IPS-NIHi7 (cell line): ENCODE results near the gene CASKIN1.

Source experiments
- DNase-seq: peaks from one replicate; pipeline ENCODE4 v3.0.0; 2012; ENCODE audit warnings: mixed read lengths; ENCODE audit errors: extremely low spot score

CASKIN1 gene

GRCh38 chr16:2232094-2232990 lies 35.9 kb upstream of the CASKIN1 start:
- no peak for DNase-seq

DNA sequence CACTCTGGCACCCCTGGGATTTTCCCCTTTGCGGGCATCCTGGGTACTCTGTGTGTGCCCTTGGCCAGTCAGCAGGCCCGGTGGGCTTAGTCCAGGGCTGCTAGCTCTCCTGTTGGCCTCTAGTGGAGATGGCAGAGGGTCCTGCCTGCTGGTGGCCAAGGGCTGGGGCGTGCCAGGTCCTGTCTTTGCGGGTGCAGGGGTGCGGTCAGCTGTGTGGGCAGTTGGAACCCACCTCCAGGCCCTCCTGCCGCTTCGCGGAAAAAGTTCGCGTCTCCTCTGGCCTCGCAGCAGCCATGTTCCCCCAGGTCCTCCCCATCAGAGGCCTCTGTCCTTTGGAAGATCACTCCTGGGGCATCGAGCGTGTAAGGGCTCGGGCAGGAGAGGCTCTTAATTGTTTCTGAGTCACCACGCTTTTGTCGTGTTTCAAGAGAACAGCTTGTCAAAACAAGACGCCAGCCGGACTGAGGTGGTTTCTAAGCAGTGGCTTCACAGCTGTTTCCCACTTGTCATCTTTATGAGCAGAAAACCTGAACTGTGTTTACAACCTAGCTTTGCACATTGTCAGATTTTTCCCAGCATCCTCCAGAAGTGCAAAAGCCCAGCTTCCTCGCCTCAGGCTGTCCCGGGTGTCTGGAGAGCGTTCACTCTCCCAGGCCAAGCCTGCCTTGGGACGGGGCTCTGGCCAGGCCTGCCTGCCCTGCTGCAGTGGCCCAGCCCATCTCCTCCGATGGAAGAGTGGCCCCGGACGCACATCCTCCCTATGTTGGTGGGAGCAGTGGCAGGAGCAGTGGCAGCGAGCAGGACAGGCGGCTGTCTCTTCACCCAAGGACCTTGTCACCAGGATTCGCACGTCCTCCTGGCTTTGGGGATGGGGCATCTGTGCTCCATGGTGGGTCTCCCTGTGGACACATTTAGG lies 34.9 kb upstream of the CASKIN1 start:
- no peak for DNase-seq

DNA sequence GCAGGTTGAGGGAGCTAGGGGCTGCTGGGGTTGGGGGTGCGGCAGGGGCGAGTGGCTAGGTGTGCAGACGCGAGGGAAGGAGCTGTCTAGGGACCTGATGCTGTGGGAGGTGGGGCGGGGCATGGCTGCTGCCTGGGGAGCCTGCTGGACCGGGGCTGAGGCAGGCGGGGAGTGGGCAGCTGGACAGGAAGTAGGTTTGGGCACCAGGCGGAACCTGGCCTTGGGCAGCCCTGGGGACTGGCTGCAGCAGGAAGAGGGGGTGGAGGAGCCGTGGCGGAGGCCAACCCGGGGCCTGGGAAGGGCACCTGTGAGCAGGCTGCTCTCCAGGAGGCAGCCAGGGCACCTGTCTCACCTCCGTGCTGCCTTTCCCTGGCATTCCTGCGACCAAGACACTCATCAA lies 34.0 kb upstream of the CASKIN1 start:
- no peak for DNase-seq

DNA sequence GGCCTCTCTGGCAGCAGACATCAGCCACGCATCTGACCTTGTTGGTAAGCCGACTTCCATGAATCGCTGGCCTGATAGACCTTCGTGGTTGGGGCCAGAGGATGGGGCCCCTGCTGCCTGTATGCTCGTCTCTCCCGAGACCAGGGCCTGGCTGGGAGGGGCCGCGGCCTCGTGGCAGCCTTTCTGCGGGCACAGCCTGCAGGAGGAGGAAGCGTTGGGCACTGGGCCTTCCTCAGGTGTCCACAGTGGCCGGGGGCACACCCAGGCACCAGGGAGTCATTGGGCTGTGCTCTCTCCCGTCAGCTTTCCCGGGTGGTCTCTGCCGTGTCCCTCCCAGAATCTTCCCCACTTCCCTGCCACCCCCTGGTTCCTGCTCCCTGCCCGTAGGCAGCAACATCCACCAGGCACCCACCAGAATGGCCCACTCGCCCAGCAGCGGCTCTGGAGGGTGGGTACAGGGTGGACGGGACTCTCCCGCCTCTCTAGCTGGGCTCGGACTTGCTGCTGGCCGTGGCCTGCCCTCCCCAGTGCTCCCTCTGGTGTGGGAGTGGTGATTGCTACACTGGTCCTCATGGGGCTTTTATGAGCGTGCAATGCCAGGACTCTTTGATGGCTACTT lies 33.3 kb upstream of the CASKIN1 start:
- DNase-seq = no peak

DNA sequence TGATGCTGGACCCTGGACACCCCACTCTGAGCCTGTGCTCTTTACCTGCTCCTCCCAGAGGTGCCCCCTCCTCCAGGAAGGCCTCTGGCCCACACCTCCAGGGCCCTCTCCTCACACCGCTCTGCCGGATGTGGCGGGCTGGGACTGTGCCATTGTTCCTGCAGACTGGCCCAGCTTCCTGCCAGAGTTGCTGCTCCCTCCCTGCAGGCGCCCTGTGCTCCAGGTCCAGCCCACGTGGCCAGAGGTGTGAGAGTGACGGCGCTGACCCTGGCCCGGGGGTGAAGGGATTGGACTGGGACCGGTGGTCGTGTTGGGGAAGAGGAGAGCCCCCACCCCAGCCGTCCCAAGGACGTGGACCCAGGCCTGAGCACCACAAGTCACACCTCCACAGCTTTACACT lies 32.7 kb upstream of the CASKIN1 start:
- DNase-seq = no peak

DNA sequence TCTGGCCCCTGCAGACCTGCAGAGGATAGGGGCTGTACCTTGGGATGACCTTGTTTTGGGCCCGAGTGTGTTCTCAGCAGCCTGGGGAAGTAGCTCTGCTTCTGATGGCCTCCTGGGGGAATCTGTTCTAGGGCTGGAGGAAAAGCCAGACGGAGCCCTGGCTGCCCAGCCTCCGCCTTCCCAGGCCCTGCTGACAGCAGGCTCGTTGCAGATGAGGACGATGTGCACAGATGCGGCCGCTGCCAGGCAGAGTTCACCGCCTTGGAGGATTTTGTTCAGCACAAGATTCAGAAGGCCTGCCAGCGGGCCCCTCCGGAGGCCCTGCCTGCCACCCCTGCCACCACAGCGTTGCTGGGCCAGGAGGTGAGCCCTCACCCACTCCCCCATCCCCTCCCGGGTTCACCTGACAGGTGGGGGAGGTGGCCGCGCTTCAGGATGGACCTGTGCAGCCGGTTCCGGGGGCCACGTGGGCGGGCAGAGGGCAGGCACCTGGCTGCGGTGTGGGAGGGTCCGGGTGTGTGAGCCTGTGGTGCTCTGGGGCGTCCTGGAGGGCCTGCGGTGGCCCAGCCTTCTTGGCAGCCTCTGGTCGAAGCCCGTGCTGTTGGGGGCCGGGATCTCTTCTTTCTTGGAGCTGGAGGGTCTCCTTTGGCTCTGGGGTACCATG lies 31.9 kb upstream of the CASKIN1 start:
- DNase-seq = no peak

- no peak for DNase-seq
Observed at GRCh38 chr16:2226918-2227317, 30.5 kb upstream of the CASKIN1 start.

DNA sequence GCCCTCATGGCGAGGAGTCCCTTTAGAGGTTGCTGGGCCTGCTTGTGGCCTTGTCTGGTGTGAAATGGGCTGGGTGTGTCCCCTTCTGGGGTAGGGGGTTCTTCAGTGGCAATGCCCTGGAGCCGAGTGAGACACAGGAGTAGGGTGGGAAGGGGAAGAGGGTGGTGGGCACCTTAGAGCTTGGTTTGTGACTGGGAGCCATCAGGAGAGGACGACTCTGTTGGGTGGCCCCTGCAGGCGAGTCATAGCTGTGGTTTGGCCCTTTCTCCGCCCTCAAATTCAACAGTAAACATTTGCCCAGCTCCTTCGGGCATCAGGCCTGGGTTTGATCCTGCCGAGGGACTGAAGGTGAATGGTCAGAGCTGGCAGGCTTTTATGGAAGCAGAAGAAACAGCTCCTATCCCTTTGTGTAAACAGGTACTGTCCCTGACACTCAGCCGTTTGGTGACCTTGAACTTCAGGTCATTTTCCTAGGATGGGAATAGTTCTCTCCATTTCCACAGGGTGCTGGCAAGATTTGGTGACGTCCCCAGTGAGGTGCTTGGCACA lies 29.9 kb upstream of the CASKIN1 start:
- DNase-seq = no peak

DNA sequence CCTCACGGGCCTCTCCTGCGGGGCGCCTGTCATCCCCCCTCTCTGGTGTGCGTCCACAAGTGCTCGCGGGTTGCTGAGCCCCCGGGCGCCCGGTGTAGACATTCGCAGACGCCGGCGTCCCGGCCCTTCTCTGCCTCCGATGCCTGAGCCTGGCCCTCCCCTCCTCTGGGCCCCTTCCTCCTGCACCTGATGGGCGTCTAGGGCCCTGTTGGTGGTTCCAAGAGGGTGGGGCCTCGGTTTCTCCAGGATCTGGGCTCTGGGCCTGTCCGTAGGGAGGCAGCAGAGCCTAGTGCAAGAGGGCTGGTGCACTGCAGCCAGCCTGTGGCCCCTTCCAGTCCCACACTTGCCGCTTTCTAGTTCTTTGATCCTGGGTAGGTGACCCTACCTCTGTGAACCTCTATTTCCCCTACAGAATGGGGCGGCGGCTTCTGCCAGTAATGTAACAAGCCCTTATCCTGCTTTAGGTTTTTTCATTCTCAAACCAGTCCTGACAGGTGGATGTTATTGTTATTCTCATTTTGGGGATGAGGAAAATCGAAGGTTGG lies 27.6 kb upstream of the CASKIN1 start:
- DNase-seq = peak; percentile 57

DNA sequence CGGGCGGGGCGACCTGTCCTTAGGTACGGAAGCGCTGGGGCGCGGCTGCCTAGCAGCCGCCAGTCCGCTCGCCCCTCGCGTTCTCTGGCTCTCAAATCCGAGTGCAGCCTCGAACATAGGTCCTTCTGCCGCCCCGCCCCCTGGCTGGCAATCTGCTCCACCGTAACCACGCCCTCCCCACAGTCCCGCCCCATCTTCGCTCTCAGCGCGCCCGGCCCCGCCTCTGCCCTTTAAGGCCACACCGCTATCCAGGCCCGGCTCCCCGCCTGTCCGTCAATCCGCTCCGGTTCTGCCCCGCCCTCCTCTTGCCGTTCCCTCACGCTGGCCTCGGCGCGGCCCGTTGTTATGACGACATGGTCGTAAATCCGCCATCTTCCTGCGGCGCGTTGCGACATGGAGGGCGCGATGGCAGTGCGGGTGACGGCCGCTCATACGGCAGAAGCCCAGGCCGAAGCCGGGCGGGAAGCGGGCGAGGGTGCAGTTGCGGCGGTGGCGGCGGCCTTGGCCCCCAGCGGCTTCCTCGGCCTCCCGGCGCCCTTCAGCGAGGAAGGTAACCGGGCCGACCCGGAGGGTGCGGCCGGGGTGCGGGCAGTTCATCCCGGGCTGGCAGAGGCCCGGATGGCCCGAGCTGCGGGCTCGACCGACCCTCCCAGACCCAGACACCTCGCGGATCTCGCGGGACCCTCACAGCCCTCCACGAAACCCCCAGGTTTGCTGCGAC lies 27.0 kb upstream of the CASKIN1 start, which contains the start of gene E4F1:
Gene E4F1, plus strand, starts transcription at position 371 of the 721 bp plus-strand sequence. Its CDS starts 23 bp downstream, at position 394.
- peak; percentile 99 for DNase-seq

DNA sequence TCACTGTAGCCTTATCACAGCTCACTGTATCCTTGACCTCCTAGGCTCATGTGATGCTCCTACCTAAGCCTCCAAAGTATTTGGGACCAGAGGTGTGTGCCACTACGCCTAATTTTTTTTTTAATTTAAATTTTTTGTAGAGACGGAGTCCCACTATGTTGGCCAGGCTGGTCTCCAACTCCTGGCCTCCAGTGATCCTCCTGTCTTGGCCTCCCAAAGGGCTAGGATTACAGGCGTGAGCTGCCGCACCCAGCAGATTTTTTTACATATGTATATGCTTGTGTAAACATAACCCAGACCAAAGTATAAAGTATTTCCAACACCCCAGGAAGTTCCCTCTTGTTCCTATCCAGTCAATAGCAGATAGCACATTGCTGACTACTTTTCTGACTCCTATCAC lies 19.9 kb upstream of the CASKIN1 start:
- DNase-seq = no peak

- no peak for DNase-seq
Observed at GRCh38 chr16:2214719-2214968, 18.2 kb upstream of the CASKIN1 start, which contains the start of gene PGP. TSS of gene PGP (minus strand) at chr16:2214840. CDS start at chr16:2214777, 63 bp downstream.

DNA sequence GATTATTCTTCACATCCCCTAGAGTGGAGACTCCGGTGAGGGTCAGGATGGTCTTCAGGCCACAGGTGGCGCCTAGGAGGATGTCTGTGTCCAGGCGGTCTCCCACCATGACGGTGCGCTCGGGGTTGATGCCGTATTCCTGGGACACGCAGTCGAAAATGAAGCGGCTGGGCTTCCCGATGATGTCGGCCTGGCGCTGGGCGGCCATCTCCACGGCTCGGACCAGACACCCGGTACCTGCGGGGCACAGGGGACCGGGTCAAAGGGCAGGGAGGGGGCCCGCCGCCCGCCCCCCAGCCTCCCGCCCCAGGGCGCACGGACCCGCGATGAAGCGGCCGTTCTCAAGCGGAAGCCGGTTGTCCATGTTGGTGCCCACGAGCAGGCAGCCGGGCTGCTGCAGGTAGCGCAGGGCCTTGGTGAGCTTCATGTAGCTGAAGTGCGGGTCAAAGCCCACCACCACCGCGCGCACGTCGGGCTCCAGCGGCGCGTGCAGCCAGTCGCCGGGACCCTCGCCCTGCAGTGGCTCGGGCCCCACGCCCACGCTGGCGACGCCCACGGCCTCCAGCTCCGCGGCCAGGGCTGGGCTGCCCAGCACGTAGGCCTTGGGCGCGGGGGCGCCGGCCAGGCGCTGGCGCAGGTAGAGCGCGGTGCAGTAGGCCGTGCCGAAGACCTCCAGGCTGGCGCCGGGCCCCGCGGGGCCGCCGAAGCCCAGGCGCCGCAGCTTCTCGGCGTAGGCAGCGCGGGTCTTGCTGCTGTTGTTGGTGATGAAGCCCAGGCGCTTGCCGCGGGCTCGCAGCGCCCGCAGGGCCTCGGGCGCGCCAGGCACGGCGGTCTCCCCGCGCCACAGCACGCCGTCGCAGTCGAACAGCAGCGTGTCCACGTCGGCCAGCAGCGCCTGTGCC lies 17.7 kb upstream of the CASKIN1 start:
- no peak for DNase-seq

DNA sequence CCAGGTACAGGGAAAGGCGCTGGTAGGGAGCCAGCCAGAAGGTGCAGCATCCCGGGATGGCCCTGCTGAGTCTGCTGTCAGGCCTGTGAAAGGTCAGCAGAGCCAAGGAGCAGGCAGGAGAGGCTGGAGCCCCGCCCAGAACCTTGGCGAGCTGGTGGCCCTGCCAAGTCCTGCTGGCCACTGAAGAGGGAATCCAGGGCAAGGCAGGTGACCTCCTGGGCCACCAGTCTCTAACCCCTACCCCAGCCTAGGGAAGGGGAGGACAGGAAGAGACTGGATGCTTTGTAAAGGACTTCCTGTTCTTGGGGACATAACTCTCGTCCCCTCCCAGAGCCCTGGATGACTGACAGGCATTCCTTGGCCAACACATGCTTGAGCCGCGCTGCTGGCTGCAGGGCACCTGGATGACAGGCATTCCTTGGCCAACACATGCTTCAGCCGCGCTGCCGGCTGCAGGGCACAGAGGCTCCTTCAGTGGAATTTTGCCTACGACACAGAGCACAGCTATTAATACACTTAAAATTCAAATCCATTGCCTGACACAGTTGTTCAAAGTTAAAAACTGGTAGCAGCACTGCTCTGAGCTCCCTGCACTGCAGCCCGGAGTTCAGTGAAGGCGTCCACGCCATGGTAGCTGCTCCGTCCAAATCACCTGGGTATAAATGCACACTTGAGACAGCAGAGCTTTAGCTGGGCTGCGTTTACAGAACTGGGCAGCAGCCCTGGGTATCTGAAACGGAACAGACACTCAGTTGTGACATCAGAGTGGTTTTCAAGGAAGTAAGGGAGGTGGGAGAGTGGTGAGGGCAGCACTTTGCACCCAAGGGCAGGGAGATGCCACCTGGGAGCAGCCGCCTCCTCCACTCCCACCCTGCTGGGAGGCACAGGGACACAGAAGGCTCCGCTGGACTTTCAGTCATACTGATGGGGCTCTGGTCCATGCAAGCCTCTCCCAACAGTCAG lies 16.2 kb upstream of the CASKIN1 start:
- DNase-seq = no peak

- DNase-seq = no peak
Observed at GRCh38 chr16:2211923-2212347, 15.5 kb upstream of the CASKIN1 start.

DNA sequence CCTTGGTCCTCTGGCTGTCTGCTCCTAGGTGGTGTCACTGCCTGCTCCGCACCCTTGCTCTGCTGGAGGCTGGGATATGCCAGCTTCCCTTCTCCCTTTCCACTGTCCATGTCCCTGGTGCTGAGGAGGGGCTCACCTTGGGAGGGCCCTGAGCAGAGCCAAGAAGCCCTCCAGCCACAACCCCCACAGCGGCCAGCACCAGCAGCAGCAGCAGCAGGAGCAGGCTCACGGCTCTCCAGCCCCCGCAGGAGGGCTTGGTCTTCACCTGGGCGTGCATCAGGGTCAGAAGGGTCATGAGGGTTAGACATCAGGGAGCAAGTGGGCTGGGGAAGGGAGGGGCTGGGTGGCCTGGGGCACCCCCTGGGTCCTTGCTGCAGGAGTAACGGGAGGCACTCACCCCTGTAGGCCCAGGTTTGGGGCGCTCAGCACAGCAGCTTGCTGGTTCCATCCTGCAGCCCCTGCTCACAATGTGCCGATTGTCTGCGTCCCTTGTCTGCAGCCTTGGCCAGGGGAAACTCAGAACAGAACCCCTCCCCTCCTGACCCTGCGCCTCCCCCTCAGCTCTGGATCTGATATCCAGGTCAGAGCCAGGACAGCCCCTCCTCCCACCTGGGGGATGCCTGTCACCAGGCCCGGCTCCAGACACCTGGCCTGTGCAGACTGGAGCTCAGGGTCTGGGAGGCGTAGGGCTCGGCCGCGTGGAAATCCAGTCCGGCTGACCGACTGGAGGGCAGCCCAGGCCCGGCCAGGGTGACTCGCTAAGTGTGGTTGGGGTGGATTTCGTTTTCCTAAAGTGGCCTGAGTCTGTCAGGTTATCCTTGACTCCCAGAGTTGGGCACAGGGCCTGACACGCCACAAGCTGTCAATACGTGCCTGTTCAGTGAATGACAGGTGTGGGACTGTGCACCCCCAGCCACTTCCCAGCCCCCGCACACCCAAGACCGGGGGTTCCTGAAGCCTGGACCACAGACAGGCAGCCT lies 14.3 kb upstream of the CASKIN1 start, which contains the start of gene BRICD5:
Gene BRICD5, minus strand, starts transcription at position 478 of the 980 bp plus-strand sequence. Its CDS starts 30 bp downstream, at position 448.
- DNase-seq = no peak

DNA sequence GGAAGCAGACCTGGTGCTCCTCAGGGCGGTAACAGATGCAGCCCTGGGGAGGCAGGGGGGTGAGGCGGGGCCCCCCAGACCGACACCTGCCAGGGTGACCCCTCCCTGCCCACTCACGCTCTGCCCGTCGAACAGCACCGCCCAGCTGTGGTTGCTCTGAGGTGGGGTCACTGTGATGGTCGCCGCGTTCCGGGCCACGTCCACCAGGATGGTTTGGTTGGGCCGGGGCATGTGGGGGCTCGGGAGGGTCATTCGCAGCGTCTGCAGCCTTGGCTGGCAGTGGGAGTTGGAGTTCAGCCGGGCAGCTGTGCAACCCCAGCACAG lies 13.6 kb upstream of the CASKIN1 start:
- DNase-seq = no peak
